ENCODE results near the gene DENND6A. TPM values are rescaled to one million over a fixed set of nuclear protein-coding genes. Genes with fewer than 3 reads are reported as not detected.
A peak's percentile ranks its signal among the peaks of the same experiment; 100 is the strongest.

The DENND6A gene
- total and polyA plus RNA-seq, 2 donors (not counting 1 experiment from before 2014, with no cell fraction given) = 11.4 to 13.4 TPM

DNA sequence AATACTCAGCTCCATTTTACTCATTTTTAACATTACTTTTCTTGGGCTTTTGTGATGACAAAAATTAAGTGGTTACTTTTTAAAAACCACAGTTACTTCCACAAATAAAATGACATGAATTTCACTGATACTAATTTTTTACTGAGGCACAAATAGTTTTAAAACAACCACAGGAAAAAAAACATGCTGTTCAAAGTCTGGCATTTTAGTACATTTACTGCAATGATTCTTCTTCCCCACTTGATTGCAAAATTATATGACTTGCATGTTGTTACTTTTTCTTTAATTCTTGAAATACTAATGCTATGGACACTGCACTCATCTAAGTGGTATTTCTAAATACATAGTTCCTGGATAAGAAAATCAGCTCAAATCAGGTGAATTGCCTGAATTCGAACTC is 38.4 kb upstream of the DENND6A start:
- H3K79me2 ChIP-seq (ENCODE audit: control insufficient read depth, insufficient read depth, low read length) = no peaks in the 10 kb centered on the region

DNA sequence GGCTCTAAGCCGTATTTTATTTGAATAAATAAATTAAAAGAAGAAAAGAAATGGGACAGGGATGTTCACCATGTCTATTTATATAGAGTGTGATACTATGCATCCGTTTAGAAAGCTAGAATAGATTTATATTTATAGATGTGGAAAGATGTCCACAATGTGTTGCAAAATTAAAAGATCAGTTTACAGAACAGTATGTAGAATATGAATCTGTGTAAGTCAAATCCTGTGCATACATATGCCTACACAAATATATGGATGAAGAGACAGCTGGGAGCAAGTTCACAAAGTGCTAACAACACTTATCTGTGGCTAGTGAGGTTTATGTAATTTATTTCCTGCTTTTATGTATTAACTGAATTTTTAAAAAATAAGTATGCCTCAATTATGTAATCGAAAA is 37.8 kb upstream of the DENND6A start:
- TF ChIP-seq, protein P1, sequence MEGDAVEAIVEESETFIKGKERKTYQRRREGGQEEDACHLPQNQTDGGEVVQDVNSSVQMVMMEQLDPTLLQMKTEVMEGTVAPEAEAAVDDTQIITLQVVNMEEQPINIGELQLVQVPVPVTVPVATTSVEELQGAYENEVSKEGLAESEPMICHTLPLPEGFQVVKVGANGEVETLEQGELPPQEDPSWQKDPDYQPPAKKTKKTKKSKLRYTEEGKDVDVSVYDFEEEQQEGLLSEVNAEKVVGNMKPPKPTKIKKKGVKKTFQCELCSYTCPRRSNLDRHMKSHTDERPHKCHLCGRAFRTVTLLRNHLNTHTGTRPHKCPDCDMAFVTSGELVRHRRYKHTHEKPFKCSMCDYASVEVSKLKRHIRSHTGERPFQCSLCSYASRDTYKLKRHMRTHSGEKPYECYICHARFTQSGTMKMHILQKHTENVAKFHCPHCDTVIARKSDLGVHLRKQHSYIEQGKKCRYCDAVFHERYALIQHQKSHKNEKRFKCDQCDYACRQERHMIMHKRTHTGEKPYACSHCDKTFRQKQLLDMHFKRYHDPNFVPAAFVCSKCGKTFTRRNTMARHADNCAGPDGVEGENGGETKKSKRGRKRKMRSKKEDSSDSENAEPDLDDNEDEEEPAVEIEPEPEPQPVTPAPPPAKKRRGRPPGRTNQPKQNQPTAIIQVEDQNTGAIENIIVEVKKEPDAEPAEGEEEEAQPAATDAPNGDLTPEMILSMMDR (conservative IDR thresholded peaks at IDR 0.05 in 1 of 2, IDR thresholded peaks at IDR 0.05 in 1 of 2; ENCODE audit: low read depth in 1 of 2, low read length in 2 of 2) = no peak
- no peak for TF ChIP-seq EZH2 (IDR thresholded peaks at IDR 0.05; ENCODE audit: low read length, missing control alignments)
- no peaks in the 10 kb centered on the region for H3K4me1 ChIP-seq (ENCODE audit: control insufficient read depth, extremely low read depth, insufficient read depth, low read length)
- H4K20me1 ChIP-seq (ENCODE audit: control insufficient read depth, extremely low read depth, insufficient read depth, low read length) = no peaks in the 10 kb centered on the region
- no peaks in the 10 kb centered on the region for H3K9me3 ChIP-seq (ENCODE audit: control insufficient read depth, insufficient read depth, low read depth, low read length)
- no peak overlapping the region for H3K27ac ChIP-seq (ENCODE audit: insufficient read depth, low read length)
- H3K27me3 ChIP-seq (ENCODE audit: control insufficient read depth, insufficient read depth, low read length) = no peaks in the 10 kb centered on the region
- no peak overlapping the region for H3K4me2 ChIP-seq (ENCODE audit: extremely low read depth, insufficient read depth, low read length)
- no peaks in the 10 kb centered on the region for H3K79me2 ChIP-seq (ENCODE audit: control insufficient read depth, insufficient read depth, low read length)
- no peak overlapping the region for H3K9ac ChIP-seq (ENCODE audit: insufficient read depth, low read length)
- no peak overlapping the region for H3K4me3 ChIP-seq (replicated peaks in 1 of 4; ENCODE audit: control extremely low read depth in 1 of 4, insufficient read depth in 1 of 4, low read depth in 3 of 4, low read length in 4 of 4)
- no peak for DNase-seq (ENCODE audit: low read depth in 2 of 2)
- H3K36me3 ChIP-seq (ENCODE audit: control insufficient read depth, insufficient read depth, low read length) = no peaks in the 10 kb centered on the region
- H2AFZ ChIP-seq (ENCODE audit: low read length) = no peak overlapping the region

More for the DNA sequence above, 38.4 kb upstream of the DENND6A start:
- no peak overlapping the region for H2AFZ ChIP-seq (ENCODE audit: low read length)
- H3K9ac ChIP-seq (ENCODE audit: insufficient read depth, low read length) = no peak overlapping the region
- TF ChIP-seq, protein P1 (conservative IDR thresholded peaks at IDR 0.05 in 1 of 2, IDR thresholded peaks at IDR 0.05 in 1 of 2; ENCODE audit: low read depth in 1 of 2, low read length in 2 of 2) = no peak
- TF ChIP-seq EZH2 (IDR thresholded peaks at IDR 0.05; ENCODE audit: low read length, missing control alignments) = no peak
- H3K4me1 ChIP-seq (ENCODE audit: control insufficient read depth, extremely low read depth, insufficient read depth, low read length) = no peaks in the 10 kb centered on the region
- H3K27ac ChIP-seq (ENCODE audit: insufficient read depth, low read length) = no peak overlapping the region
- no peaks in the 10 kb centered on the region for H3K27me3 ChIP-seq (ENCODE audit: control insufficient read depth, insufficient read depth, low read length)
- DNase-seq (ENCODE audit: low read depth in 2 of 2) = peak in 1 of 2 donors; percentile 60
- no peaks in the 10 kb centered on the region for H3K9me3 ChIP-seq (ENCODE audit: control insufficient read depth, insufficient read depth, low read depth, low read length)
- H3K36me3 ChIP-seq (ENCODE audit: control insufficient read depth, insufficient read depth, low read length) = no peaks in the 10 kb centered on the region
- H3K4me2 ChIP-seq (ENCODE audit: extremely low read depth, insufficient read depth, low read length) = no peak overlapping the region
- H4K20me1 ChIP-seq (ENCODE audit: control insufficient read depth, extremely low read depth, insufficient read depth, low read length) = no peaks in the 10 kb centered on the region
- no peak overlapping the region for H3K4me3 ChIP-seq (replicated peaks in 1 of 4; ENCODE audit: control extremely low read depth in 1 of 4, insufficient read depth in 1 of 4, low read depth in 3 of 4, low read length in 4 of 4)

DNA sequence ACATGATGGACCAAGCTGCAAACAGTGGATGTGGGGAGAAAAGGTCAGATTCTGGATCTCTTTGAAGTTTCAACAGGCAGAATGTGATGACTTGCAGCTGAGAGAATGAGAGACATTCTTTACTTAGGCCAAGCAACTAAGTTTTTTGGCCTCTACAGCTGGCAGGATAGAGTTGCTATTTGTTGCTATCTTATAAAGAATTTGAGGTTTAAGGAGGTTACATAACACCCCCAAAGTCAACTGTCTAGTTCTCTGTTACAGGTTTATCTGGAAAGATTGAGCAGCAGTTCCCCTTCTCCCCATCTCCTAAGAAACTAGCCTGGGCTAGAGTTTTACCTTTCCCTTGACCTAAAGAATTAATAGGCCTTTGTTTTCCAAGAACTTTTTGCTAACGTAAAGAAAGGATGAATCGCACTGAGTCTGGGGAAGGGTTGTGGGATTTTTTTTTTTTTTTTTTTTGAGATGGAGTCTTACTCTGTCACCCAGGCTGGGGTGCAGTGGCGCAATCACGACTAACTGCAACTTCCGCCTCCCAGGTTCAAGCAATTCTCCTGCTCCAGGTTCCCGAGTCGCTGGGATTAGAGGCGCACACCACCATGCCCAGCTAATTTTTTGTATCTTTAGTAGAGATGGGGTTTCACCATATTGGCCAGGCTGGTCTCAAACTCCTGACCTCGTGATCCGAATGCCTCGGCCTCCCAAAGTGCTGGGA is 36.6 kb upstream of the DENND6A start:
- Histone ChIP-seq H3K27me3 (ENCODE audit: control insufficient read depth, insufficient read depth, low read length) (no peaks in the 10 kb centered on the region), H2AFZ (ENCODE audit: low read length) (no peak overlapping the region), H3K9me3 (ENCODE audit: control insufficient read depth, insufficient read depth, low read depth, low read length) (no peaks in the 10 kb centered on the region), H3K27ac (ENCODE audit: insufficient read depth, low read length) (no peak overlapping the region), H4K20me1 (ENCODE audit: control insufficient read depth, extremely low read depth, insufficient read depth, low read length) (no peaks in the 10 kb centered on the region), H3K79me2 (ENCODE audit: control insufficient read depth, insufficient read depth, low read length) (no peaks in the 10 kb centered on the region), H3K4me3 (replicated peaks in 1 of 4; ENCODE audit: control extremely low read depth in 1 of 4, insufficient read depth in 1 of 4, low read depth in 3 of 4, low read length in 4 of 4) (no peak overlapping the region), H3K36me3 (ENCODE audit: control insufficient read depth, insufficient read depth, low read length) (no peaks in the 10 kb centered on the region), H3K4me1 (ENCODE audit: control insufficient read depth, extremely low read depth, insufficient read depth, low read length) (no peaks in the 10 kb centered on the region), H3K9ac (ENCODE audit: insufficient read depth, low read length) (no peak overlapping the region), H3K4me2 (ENCODE audit: extremely low read depth, insufficient read depth, low read length) (no peak overlapping the region)
- TF ChIP-seq, protein P1 (conservative IDR thresholded peaks at IDR 0.05 in 1 of 2, IDR thresholded peaks at IDR 0.05 in 1 of 2; ENCODE audit: low read depth in 1 of 2, low read length in 2 of 2) = no peak
- no peak for TF ChIP-seq EZH2 (IDR thresholded peaks at IDR 0.05; ENCODE audit: low read length, missing control alignments)
- DNase-seq (ENCODE audit: low read depth in 2 of 2) = peak in 1 of 2 donors; percentile 78

Measured in fibroblast of lung (primary cell).